ENCODE results near the gene H1-8.

GRCh38 chr3:129564981-129565644 is 22.1 kb downstream of the H1-8 start:
- no peak for TF ChIP-seq CTCF (conservative IDR thresholded peaks at IDR 0.05 in 1 of 2, IDR thresholded peaks at IDR 0.05 in 1 of 2; ENCODE audit: extremely low read depth in 1 of 2, insufficient read depth in 1 of 2, low read depth in 1 of 2, low read length in 2 of 2)
- no peak for TF ChIP-seq EZH2 (IDR thresholded peaks at IDR 0.05; ENCODE audit: borderline replicate concordance, low read length)

Measured in mammary epithelial cell (primary cell).